SK-N-SH (cell line): ENCODE results near the gene IL4. TPM values are rescaled to one million over a fixed set of nuclear protein-coding genes. Genes with fewer than 3 reads are reported as not detected.

ENCODE experiments used
- CTCF ChIA-PET: fragments of 300-600, 350-600 bp; formaldehyde crosslinking; extraction: SDS; loops from one replicate; lab custom pipeline; 2021; lab: Yijun Ruan, JAX
- POLR2A ChIA-PET: fragments of 350-600 bp; sonication (Branson Sonifier 250); formaldehyde crosslinking; extraction: SDS; loops from one replicate; lab custom pipeline; 2020; ENCODE audit warnings: antibody characterized with exemption, inconsistent platforms; lab: Yijun Ruan, JAX
- DNase-seq: peaks from one replicate; pipeline ENCODE4 v3.0.0; 2012
- H2AFZ ChIP-seq: fragments of 200-600 bp; sonication (generic); 2 replicates; pipeline ENCODE4 v1.8.1; 2016; ENCODE audit warnings: antibody characterized with exemption, mild to moderate bottlenecking, low read depth
- H3F3A ChIP-seq: fragments of 200-600 bp; sonication (generic); replicated peaks from 2 replicates; pipeline ENCODE3; 2016; ENCODE audit warnings: antibody characterized with exemption, mild to moderate bottlenecking; ENCODE audit not compliant: insufficient read depth
- H3K27ac ChIP-seq, 2 experiments: fragments of 200-500 bp in 1 of 2; fragments of 200-600 bp in 1 of 2; sonication (Bioruptor generic) in 1 of 2; sonication (generic), shearing (Covaris generic) in 1 of 2; 2 replicates each; pipeline versions ENCODE4 v1.5.1 to v1.6.1; 2014 to 2016; ENCODE audit warnings: low read depth in 2 of 2, inconsistent platforms in 1 of 2, low read length in 1 of 2, mild to moderate bottlenecking in 1 of 2, mixed read lengths in 1 of 2
- H3K27me3 ChIP-seq: fragments of 200-600 bp; sonication (generic), shearing (Covaris generic); 2 replicates; pipeline ENCODE4 v1.6.1; 2016; ENCODE audit warnings: mixed run types; ENCODE audit not compliant: insufficient read depth
- H3K36me3 ChIP-seq, 2 experiments: fragments of 200-500 bp in 1 of 2; fragments of 200-600 bp in 1 of 2; sonication (Bioruptor generic) in 1 of 2; sonication (generic) in 1 of 2; replicated peaks in 1 of 2; 2 replicates each; pipeline versions ENCODE3 to v1.5.1; 2014 to 2016; ENCODE audit warnings: low read length in 1 of 2, mild to moderate bottlenecking in 1 of 2; ENCODE audit not compliant: insufficient read depth in 2 of 2, control insufficient read depth in 1 of 2
- H3K4me1 ChIP-seq, 2 experiments: fragments of 200-500 bp in 1 of 2; fragments of 200-600 bp in 1 of 2; sonication (Bioruptor generic) in 1 of 2; sonication (generic), shearing (Covaris generic) in 1 of 2; 2 replicates each; pipeline versions ENCODE4 v1.5.1 to v1.6.1; 2014 to 2016; ENCODE audit warnings: low read depth in 1 of 2, low read length in 1 of 2, mixed run types in 1 of 2; ENCODE audit not compliant: insufficient read depth in 2 of 2, control insufficient read depth in 1 of 2
- H3K4me2 ChIP-seq: fragments of 200-600 bp; sonication (generic), shearing (Covaris generic); 2 replicates; pipeline ENCODE4 v1.6.1; 2017; ENCODE audit warnings: mixed run types
- H3K4me3 ChIP-seq, 2 experiments: fragments of 200-500 bp in 1 of 2; fragments of 200-600 bp in 1 of 2; sonication (Bioruptor generic) in 1 of 2; sonication (generic), shearing (Covaris generic) in 1 of 2; 2 replicates each; pipeline versions ENCODE4 v1.5.1 to v1.8.1; 2014 to 2016; ENCODE audit warnings: low read depth in 2 of 2, inconsistent platforms in 1 of 2, low read length in 1 of 2, mild to moderate bottlenecking in 1 of 2, mixed read lengths in 1 of 2, moderate library complexity in 1 of 2
- H3K79me2 ChIP-seq: fragments of 200-600 bp; sonication (generic); 2 replicates; pipeline ENCODE4 v1.8.1; 2017; ENCODE audit warnings: mild to moderate bottlenecking; ENCODE audit not compliant: insufficient read depth
- H3K9ac ChIP-seq: fragments of 200-600 bp; sonication (generic); 2 replicates; pipeline ENCODE4 v1.6.1; 2017; ENCODE audit warnings: mixed run types
- H3K9me2 ChIP-seq: fragments of 200-600 bp; sonication (generic); 2 replicates; pipeline ENCODE4 v1.6.1; 2017; ENCODE audit warnings: mixed run types
- H3K9me3 ChIP-seq: fragments of 200-600 bp; sonication (generic); 2 replicates; pipeline ENCODE4 v1.6.1; 2017; ENCODE audit warnings: mixed run types, mild to moderate bottlenecking, moderate library complexity
- H4K20me1 ChIP-seq: fragments of 200-600 bp; sonication (generic); 2 replicates; pipeline ENCODE4 v1.6.1; 2017; ENCODE audit warnings: mild to moderate bottlenecking, mixed run types; ENCODE audit not compliant: insufficient read depth
- CHD2 ChIP-seq: fragments of 150-350 bp; IDR thresholded peaks from 2 replicates; pipeline ENCODE4 v1.6.1; 2018; ENCODE audit warnings: low read length; ENCODE audit not compliant: partially characterized antibody
- ELF1 ChIP-seq: IDR thresholded peaks from 2 replicates; pipeline ENCODE4 v1.4.0; 2012
- FOXJ3 ChIP-seq: sonication (generic); formaldehyde crosslinking; IDR thresholded peaks from 2 replicates; pipeline ENCODE4 v1.5.1; 2020; ENCODE audit warnings: mild to moderate bottlenecking, missing genetic modification reagents
- GATA2 ChIP-seq: sonication (generic); formaldehyde crosslinking; IDR thresholded peaks from 2 replicates; pipeline ENCODE4 v1.5.0; 2020; ENCODE audit warnings: mild to moderate bottlenecking, missing genetic modification reagents
- MAX ChIP-seq: IDR thresholded peaks from 2 replicates; pipeline ENCODE4 v1.4.0; 2012; ENCODE audit warnings: low read depth
- MXI1 ChIP-seq: IDR thresholded peaks from 2 replicates; pipeline ENCODE4 v1.6.1; 2012; ENCODE audit warnings: mild to moderate bottlenecking, low read depth, low read length, improper control_type of control experiment
- POLR2AphosphoS5 ChIP-seq: IDR thresholded peaks from 2 replicates; pipeline ENCODE4 v1.6.1; 2012; ENCODE audit warnings: low read depth, low read length
- RAD21 ChIP-seq: IDR thresholded peaks from 2 replicates; pipeline ENCODE4 v1.6.1; 2012; ENCODE audit warnings: mild to moderate bottlenecking, low read length
- RFX5 ChIP-seq: IDR thresholded peaks from 2 replicates; pipeline ENCODE4 v1.6.1; 2012; ENCODE audit warnings: mild to moderate bottlenecking, improper control_type of control experiment, low read length
- YY1 ChIP-seq: IDR thresholded peaks from 2 replicates; pipeline ENCODE4 v1.4.0; 2012; ENCODE audit warnings: low read depth, mild to moderate bottlenecking
- WGBS: methylation state at CpG from one replicate; pipeline ENCODE4 v1.1.6; 2017; ENCODE audit warnings: low lambda C conversion rate; 5-methylcytosine and 5-hydroxymethylcytosine counted together
- polyA plus RNA-seq, 3 experiments: library from polyadenylated mRNA; depleted of rRNA; stranded (reverse); fragments of >200 nt; gene quantifications; 2 replicates each; pipeline ENCODE4 v1.2.3, GENCODE V29; 2012
- TF ChIP-seq, protein P1 (sequence below): IDR thresholded peaks from 2 replicates; pipeline ENCODE4; 2012
- TF ChIP-seq, protein P2 (sequence below): fragments of 200-600 bp; sonication (generic); IDR thresholded peaks from 2 replicates; pipeline ENCODE4 v1.6.1; 2017; ENCODE audit warnings: antibody characterized with exemption, mild to moderate bottlenecking, moderate library complexity

IL4 gene
- polyA plus RNA-seq, 1 of the 3 experiments (the other 2 are of a cell fraction): not detected

GRCh38 chr5:132653716-132654115 is 20.1 kb upstream of the IL4 start:
- CTCF ChIA-PET: no interaction called here
- Histone ChIP-seq H3K4me3 (no peak overlapping the region), H3K9me2 (no peaks in the 10 kb centered on the region), H3K4me2 (no peak overlapping the region), H3K4me1 (peaks cover 0 to 9% of the 10 kb centered on the region in 2 experiments; a peak in 1 of 4 replicates), H3K79me2 (no peaks in the 10 kb centered on the region), H3K27ac (no peak overlapping the region), H3K27me3 (no peaks in the 10 kb centered on the region), H3K9ac (no peak overlapping the region), H3K9me3 (no peaks in the 10 kb centered on the region), H2AFZ (no peak overlapping the region), H3K36me3 (no peaks in the 10 kb centered on the region), H4K20me1 (no peaks in the 10 kb centered on the region), H3F3A (no peaks in the 10 kb centered on the region)
- WGBS: 72% methylated on average over 7 of the region's 7 CpGs
- DNase-seq: no peak
- TF ChIP-seq FOXJ3 (no peak), POLR2AphosphoS5 (no peak), MAX (no peak), RFX5 (no peak), ELF1 (no peak), YY1 (no peak)
- TF ChIP-seq, protein P1, sequence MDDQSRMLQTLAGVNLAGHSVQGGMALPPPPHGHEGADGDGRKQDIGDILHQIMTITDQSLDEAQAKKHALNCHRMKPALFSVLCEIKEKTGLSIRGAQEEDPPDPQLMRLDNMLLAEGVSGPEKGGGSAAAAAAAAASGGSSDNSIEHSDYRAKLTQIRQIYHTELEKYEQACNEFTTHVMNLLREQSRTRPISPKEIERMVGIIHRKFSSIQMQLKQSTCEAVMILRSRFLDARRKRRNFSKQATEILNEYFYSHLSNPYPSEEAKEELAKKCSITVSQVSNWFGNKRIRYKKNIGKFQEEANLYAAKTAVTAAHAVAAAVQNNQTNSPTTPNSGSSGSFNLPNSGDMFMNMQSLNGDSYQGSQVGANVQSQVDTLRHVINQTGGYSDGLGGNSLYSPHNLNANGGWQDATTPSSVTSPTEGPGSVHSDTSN: no peak
- POLR2A ChIA-PET: no interaction called here

- TF ChIP-seq CHD2 (no peak), RAD21 (peak; percentile 22; the same call in 1 of the 2 replicates), MXI1 (peak; percentile 31; the same call in 1 of the 2 replicates), POLR2AphosphoS5 (no peak), GATA2 (peak; percentile 90), RFX5 (no peak), MAX (peak; percentile 33; the same call in 1 of the 2 replicates)
- TF ChIP-seq, protein P2, sequence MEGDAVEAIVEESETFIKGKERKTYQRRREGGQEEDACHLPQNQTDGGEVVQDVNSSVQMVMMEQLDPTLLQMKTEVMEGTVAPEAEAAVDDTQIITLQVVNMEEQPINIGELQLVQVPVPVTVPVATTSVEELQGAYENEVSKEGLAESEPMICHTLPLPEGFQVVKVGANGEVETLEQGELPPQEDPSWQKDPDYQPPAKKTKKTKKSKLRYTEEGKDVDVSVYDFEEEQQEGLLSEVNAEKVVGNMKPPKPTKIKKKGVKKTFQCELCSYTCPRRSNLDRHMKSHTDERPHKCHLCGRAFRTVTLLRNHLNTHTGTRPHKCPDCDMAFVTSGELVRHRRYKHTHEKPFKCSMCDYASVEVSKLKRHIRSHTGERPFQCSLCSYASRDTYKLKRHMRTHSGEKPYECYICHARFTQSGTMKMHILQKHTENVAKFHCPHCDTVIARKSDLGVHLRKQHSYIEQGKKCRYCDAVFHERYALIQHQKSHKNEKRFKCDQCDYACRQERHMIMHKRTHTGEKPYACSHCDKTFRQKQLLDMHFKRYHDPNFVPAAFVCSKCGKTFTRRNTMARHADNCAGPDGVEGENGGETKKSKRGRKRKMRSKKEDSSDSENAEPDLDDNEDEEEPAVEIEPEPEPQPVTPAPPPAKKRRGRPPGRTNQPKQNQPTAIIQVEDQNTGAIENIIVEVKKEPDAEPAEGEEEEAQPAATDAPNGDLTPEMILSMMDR: peak; percentile 27; the same call in 1 of the 2 replicates
- Histone ChIP-seq H4K20me1 (no peaks in the 10 kb centered on the region), H3K79me2 (no peaks in the 10 kb centered on the region), H3K4me1 (peaks cover 0 to 9% of the 10 kb centered on the region in 2 experiments; a peak in 1 of 4 replicates), H3K36me3 (no peaks in the 10 kb centered on the region), H2AFZ (peak overlapping the region; percentile 82; the same call in 1 of the 2 replicates), H3K4me3 (peak overlapping the region; percentile 38 to 41; a peak in 3 of 4 replicates), H3F3A (no peaks in the 10 kb centered on the region), H3K27ac (no peak overlapping the region), H3K27me3 (no peaks in the 10 kb centered on the region), H3K4me2 (peak overlapping the region; percentile 57; the same call in 1 of the 2 replicates), H3K9me2 (no peaks in the 10 kb centered on the region), H3K9me3 (no peaks in the 10 kb centered on the region), H3K9ac (no peak overlapping the region)
- 44% methylated on average over 41 of the region's 92 CpGs for WGBS
- ChIA-PET CTCF (interaction anchor here (0.8 to 1.4 kb wide), 4 partner anchors 11 to 249 kb away, joined by 3 to 4 read pairs (median 3); no protein-coding TSS in a partner anchor), POLR2A (no interaction called here)
- DNase-seq: peak; percentile 84
Observed at GRCh38 chr5:132655821-132656773, 17.7 kb upstream of the IL4 start.
